ENCODE results near the gene SOX4. TPM values are rescaled to one million over a fixed set of nuclear protein-coding genes. Genes with fewer than 3 reads are reported as not detected.

Gene SOX4
- total RNA-seq, 1 experiment from 2014 or later, result 67.0 TPM

DNA sequence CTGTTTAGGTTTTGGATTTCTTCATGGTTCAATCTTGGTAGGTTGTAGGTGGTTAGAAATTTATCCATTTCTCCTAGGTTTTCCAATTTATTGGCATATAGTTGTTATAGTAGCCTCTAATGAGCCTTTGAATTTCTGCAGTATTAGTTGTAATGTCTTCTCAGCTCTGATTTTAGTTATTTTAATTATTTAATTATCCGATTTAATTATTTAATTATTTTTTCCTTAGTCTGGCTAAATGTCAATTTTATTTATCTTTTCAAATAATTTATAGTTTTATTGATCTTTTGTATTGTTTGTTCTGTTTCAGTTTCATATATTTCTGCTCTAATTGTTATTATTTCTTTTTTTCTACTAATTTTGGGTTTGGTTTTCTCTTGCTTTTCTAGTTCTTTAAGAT lies 28.1 kb upstream of the SOX4 start (continued):
- no peak for TF ChIP-seq ATF3 (IDR thresholded peaks at IDR 0.05)
- no peak for TF ChIP-seq SIN3A (IDR thresholded peaks at IDR 0.05; ENCODE audit: low read depth)
- TF ChIP-seq FOSL1 (IDR thresholded peaks at IDR 0.05; ENCODE audit: low read depth), result no peak
- TF ChIP-seq REST (IDR thresholded peaks at IDR 0.05; ENCODE audit: low read depth), result no peak
- TF ChIP-seq CBX3 (IDR thresholded peaks at IDR 0.05; ENCODE audit: low read depth), result no peak

GRCh38 chr6:21578523-21578922 lies 15.0 kb upstream of the SOX4 start:
- intact Hi-C loops (cut with micrococcal nuclease), result no loop called here
- RAD21 ChIA-PET (ENCODE audit: low non-redundant PET in 1 of 2, low total read pairs in 2 of 2, uncharacterized antibody in 2 of 2, unreplicated experiment in 2 of 2), result no interaction called here
- Histone ChIP-seq H3K9me3 (ENCODE audit: control insufficient read depth in 1 of 2, insufficient read depth in 1 of 2, low read depth in 1 of 2, low read length in 2 of 2) (0 out of 4 replicates have a peak, but pooled peaks cover 0 to 4% of the 10 kb centered on the region in 2 experiments), H4K20me1 (ENCODE audit: insufficient read depth) (no peaks in the 10 kb centered on the region), H3K27ac (ENCODE audit: low read depth, low read length) (no peak overlapping the region), H3K4me1 (ENCODE audit: control insufficient read depth in 1 of 2, insufficient read depth in 2 of 2, low read length in 2 of 2) (no peaks in the 10 kb centered on the region), H2AFZ (ENCODE audit: low read depth, low read length, poor library complexity, severe bottlenecking) (no peak overlapping the region), H3K27me3 (ENCODE audit: insufficient read depth, low read length) (no peaks in the 10 kb centered on the region), H3K4me3 (replicated peaks in 1 of 2; ENCODE audit: low read depth in 1 of 2, low read length in 2 of 2) (no peak overlapping the region), H3K9ac (ENCODE audit: low read length) (no peak overlapping the region), H3K36me3 (ENCODE audit: control insufficient read depth in 1 of 2, insufficient read depth in 2 of 2, low read length in 2 of 2) (no peaks in the 10 kb centered on the region), H3K79me2 (ENCODE audit: insufficient read depth, low read length) (no peaks in the 10 kb centered on the region), H3K4me2 (ENCODE audit: low read length) (no peak overlapping the region), H3K9me2 (ENCODE audit: insufficient read depth) (no peaks in the 10 kb centered on the region)
- POLR2A ChIA-PET, result no interaction called here
- CTCF ChIA-PET, result no interaction called here
- BruUV-seq (replicated peaks), result no TSS peak
- no peak for ATAC-seq
- no peak for DNase-seq (ENCODE audit: low read depth, low spot score)
- TF ChIP-seq ZBTB33 (IDR thresholded peaks at IDR 0.05; ENCODE audit: extremely low read depth, insufficient replicate concordance, low read length) (no peak), POLR2AphosphoS5 (IDR thresholded peaks at IDR 0.05; ENCODE audit: low read depth, low read length) (no peak), EGR1 (IDR thresholded peaks at IDR 0.05; ENCODE audit: low read depth) (no peak), POLR2A (IDR thresholded peaks at IDR 0.05; ENCODE audit: borderline replicate concordance, extremely low read depth, insufficient read depth, insufficient read length) (no peak), SIN3A (IDR thresholded peaks at IDR 0.05; ENCODE audit: low read depth) (no peak), REST (IDR thresholded peaks at IDR 0.05; ENCODE audit: low read depth) (no peak), MAX (IDR thresholded peaks at IDR 0.05) (no peak), EZH2phosphoT487 (IDR thresholded peaks at IDR 0.05; ENCODE audit: borderline replicate concordance) (no peak)
